GM12874 (cell line): Measurements from ENCODE around the gene UGT1A7.

ENCODE experiments used
- CTCF ChIP-seq: IDR thresholded peaks from 2 replicates; pipeline ENCODE4 v1.5.1; 2011; ENCODE audit warnings: low read depth, mild to moderate bottlenecking, control low read depth, low read length, moderate library complexity; ENCODE audit not compliant: insufficient read depth

Gene UGT1A7

GRCh38 chr2:233728723-233729301, 47.1 kb downstream of the UGT1A7 start, which contains the start of gene UGT1A3:
Gene UGT1A3, plus strand, starts transcription at chr2:233729042. Its CDS starts 85 bp downstream, at chr2:233729127.
- no peak for TF ChIP-seq CTCF

- no peak for TF ChIP-seq CTCF
Observed at GRCh38 chr2:233740870-233741269, 59.2 kb downstream of the UGT1A7 start.

DNA sequence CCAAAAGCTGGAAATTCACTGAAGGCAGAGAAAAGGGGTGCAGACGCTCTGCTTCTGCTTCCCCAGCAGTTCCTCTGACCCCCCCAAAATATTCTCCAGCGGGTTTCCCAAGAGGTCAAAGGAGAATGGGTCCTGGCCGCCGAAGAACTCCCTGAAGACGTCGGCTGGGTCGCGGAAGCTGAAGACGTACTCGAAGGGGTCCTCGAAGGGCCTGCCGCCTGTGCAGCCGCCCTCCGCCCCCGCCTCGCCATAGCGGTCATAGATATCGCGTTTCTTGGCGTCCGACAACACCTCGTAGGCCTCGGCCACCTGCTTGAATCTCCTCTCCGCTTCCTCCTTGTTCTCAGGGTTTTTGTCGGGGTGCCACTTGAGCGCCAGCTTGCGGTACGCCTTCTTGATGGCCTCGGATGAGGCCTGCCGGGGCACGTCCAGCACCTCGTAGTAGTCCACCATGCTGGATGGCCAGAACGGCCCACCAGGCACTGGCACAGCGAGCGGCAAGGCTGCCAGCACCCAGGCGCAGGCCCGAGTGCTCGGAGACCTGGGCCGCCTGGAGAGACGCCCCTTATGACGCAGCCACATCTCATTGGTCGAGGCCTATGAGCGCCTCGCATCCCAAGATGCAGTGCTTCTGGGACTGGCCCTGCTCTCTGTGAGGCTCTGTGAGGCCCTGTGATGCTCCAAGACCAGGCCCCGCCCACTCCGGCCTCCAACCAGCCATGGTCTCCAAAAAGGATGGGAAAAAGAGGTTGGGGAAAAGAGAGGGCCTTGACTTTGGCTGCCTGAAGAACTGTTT, 62.0 kb downstream of the UGT1A7 start:
- no peak for TF ChIP-seq CTCF

DNA sequence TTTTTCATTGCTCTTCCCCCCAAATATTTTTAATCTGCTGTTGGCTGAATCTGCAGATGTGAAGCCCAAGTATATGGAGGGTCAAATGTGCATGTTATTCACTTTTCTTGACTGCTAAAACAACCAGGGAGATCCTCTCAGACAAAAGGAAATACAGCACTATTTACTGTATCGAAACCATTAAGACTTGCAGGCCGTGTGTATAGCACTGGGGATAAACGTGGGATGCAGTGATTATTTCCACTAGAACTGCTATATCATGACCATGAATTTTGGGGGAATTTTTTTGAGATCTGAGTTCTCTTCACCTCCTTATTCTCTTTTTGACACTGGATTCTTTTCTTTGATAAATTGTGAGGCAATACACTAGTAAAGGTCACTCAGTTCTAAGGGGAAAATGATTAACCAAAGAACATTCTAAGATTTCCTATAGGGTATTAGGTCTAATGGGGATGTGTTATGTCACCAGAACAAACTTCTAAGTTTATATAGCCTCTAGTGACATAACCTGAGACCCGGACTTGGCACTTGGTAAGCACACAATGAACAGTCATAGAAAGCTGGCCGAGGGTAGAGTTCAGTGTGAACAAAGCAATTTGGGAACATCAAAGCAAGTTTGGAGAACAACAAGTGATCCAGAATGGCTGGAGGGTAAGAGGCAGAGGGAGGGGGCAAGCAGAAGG, 63.5 kb downstream of the UGT1A7 start:
- no peak for TF ChIP-seq CTCF

DNA sequence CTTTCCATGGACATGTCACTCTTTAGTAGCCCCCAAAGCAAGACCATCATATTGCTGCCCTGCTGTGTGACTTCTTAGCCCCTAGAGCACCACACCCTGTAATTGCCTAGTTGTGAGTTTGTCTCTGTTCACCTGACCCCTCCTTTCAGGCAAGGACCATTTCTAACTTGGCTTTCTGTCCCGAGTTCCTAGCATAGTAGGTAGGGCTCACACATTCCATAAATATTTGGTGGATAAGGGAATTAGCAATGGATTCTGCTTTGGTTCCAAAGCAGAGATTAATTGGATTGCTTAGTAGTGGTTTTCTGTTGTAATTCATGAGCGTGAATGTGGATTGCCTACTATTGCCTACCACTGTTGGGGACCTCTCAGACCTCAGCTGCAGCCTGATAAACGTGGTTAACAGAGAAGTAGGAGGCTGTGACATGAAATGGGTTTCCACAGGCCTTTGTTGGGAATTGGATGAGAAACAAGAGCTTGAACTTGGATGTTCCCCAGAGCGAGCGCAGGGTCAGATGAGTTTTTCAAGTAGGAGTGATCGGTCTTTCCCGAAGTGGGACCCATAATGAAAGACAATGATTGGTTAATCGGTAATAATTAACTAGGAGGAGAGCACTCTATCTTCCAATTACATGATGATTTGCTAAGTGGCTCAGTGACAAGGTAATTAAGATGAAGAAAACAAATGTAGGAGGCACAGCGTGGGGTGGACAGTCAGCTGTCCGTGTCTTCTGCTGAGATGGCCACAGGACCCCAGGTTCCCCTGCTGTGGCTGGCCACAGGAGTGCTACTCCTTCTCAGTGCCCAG, 65.0 kb downstream of the UGT1A7 start:
- TF ChIP-seq CTCF, result no peak

DNA sequence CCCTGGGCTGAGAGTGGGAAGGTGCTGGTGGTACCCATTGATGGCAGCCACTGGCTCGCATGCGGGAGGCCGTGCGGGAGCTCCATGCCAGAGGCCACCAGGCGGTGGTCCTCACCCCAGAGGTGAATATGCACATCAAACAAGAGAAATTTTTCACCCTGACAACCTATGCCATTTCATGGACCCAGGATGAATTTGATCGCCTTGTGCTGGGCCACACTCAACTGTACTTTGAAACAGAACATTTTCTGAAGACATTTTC, 65.5 kb downstream of the UGT1A7 start:
- no peak for TF ChIP-seq CTCF

DNA sequence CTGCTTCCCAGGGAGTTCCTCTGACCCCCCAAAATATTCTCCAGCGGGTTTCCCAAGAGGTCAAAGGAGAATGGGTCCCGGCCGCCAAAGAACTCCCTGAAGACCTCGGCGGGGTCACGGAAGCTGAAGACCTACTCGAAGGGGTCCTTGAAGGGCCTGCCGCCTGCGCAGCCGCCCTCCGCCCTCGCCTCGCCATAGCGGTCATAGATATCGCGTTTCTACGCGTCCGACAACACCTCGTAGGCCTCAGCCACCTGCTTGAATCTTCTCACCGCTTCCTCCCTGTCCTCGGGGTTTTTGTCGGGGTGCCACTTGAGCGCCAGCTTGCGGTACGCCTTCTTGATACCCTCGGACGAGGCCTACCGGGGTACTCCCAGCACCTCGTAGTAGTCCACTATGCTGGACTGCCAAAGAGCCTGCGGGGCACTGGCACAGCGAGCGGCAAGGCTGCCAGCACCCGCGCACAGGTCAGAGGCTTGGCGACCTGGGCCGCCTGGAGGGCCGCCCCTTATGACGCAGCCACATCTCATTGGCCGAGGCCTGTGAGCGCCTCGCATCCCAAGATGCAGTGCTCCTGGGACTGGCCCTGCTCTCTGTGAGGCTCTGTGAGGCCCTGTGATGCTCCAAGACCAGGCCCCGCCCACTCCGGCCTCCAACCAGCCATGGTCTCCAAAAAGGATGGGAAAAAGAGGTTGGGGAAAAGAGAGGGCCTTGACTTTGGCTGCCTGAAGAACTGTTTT, 73.3 kb downstream of the UGT1A7 start:
- TF ChIP-seq CTCF, result no peak
